H9 (cell line): ENCODE measurements around the gene SZT2. TPM values are rescaled to one million over a fixed set of nuclear protein-coding genes. Genes with fewer than 3 reads are reported as not detected.

Experiments
- DNase-seq: peaks from one replicate; pipeline ENCODE4 v3.0.0-alpha.2; 2017
- H2AFZ ChIP-seq: one replicate; pipeline ENCODE4 v1.6.1; 2013; ENCODE audit warnings: mild to moderate bottlenecking, low read length, control low read depth, moderate library complexity
- H2AK5ac ChIP-seq: 2 replicates; pipeline ENCODE4 v1.6.1; 2013; ENCODE audit warnings: low read length, control low read depth, mixed read lengths; ENCODE audit not compliant: insufficient read length
- H2BK120ac ChIP-seq: one replicate; pipeline ENCODE4 v1.6.1; 2013; ENCODE audit warnings: low read depth, mild to moderate bottlenecking, low read length, control low read depth, inconsistent platforms; ENCODE audit not compliant: poor library complexity, severe bottlenecking
- H2BK12ac ChIP-seq: 2 replicates; pipeline ENCODE4 v1.6.1; 2013; ENCODE audit warnings: low read length, control low read depth, mixed read lengths, low read depth; ENCODE audit not compliant: insufficient read length
- H2BK15ac ChIP-seq: 2 replicates; pipeline ENCODE4 v1.6.1; 2013; ENCODE audit warnings: low read depth, low read length, control low read depth
- H2BK20ac ChIP-seq: one replicate; pipeline ENCODE4 v1.6.1; 2013; ENCODE audit warnings: low read depth, mild to moderate bottlenecking, low read length, control low read depth, inconsistent platforms; ENCODE audit not compliant: poor library complexity, severe bottlenecking
- H2BK5ac ChIP-seq: 2 replicates; pipeline ENCODE4 v1.6.1; 2013; ENCODE audit warnings: low read length, control low read depth, mixed read lengths; ENCODE audit not compliant: insufficient read length
- H3K14ac ChIP-seq: 2 replicates; pipeline ENCODE4 v1.6.1; 2013; ENCODE audit warnings: low read length, control low read depth; ENCODE audit not compliant: insufficient read depth
- H3K18ac ChIP-seq: 2 replicates; pipeline ENCODE4 v1.6.1; 2013; ENCODE audit warnings: low read depth, mild to moderate bottlenecking, mixed read lengths, low read length, control low read depth; ENCODE audit not compliant: insufficient read length
- H3K23ac ChIP-seq: 2 replicates; pipeline ENCODE4 v1.6.1; 2013; ENCODE audit warnings: low read length, control low read depth, mixed read lengths, low read depth; ENCODE audit not compliant: insufficient read length
- H3K23me2 ChIP-seq: 2 replicates; pipeline ENCODE4 v1.6.1; 2013; ENCODE audit warnings: low read depth, mild to moderate bottlenecking, mixed read lengths, low read length, control low read depth; ENCODE audit not compliant: insufficient read length, poor library complexity, severe bottlenecking
- H3K27ac ChIP-seq: 2 replicates; pipeline ENCODE4 v1.5.1; 2013; ENCODE audit warnings: low read length, control low read depth, mixed read lengths, low read depth; ENCODE audit not compliant: insufficient read length
- H3K27me3 ChIP-seq: 2 replicates; pipeline ENCODE4 v1.6.1; 2013; ENCODE audit warnings: low read length, control low read depth, inconsistent platforms; ENCODE audit not compliant: insufficient read depth
- H3K4ac ChIP-seq: 2 replicates; pipeline ENCODE4 v1.6.1; 2013; ENCODE audit warnings: low read depth, mild to moderate bottlenecking, control low read depth, inconsistent platforms, low read length, moderate library complexity
- H3K4me1 ChIP-seq: 2 replicates; pipeline ENCODE4 v1.6.1; 2013; ENCODE audit warnings: low read length, control low read depth, inconsistent platforms; ENCODE audit not compliant: insufficient read depth
- H3K4me2 ChIP-seq: 2 replicates; pipeline ENCODE4 v1.6.1; 2013; ENCODE audit warnings: low read length, control low read depth, mixed read lengths; ENCODE audit not compliant: insufficient read length, insufficient read depth
- H3K56ac ChIP-seq: 2 replicates; pipeline ENCODE4 v1.6.1; 2013; ENCODE audit warnings: low read depth, mild to moderate bottlenecking, mixed read lengths, low read length, control low read depth; ENCODE audit not compliant: insufficient read length
- H3K79me1 ChIP-seq: 2 replicates; pipeline ENCODE4 v1.6.1; 2013; ENCODE audit warnings: low read depth, mild to moderate bottlenecking, moderate library complexity, low read length, control low read depth, inconsistent platforms; ENCODE audit not compliant: insufficient read depth, poor library complexity, severe bottlenecking
- H3K79me2 ChIP-seq: 2 replicates; pipeline ENCODE4 v1.6.1; 2013; ENCODE audit warnings: low read length, control low read depth, inconsistent platforms; ENCODE audit not compliant: insufficient read depth
- H3K9ac ChIP-seq: 2 replicates; pipeline ENCODE4 v1.6.1; 2013; ENCODE audit warnings: low read length, control low read depth, mixed read lengths; ENCODE audit not compliant: insufficient read length; ENCODE audit errors: extremely low read depth
- H3K9me3 ChIP-seq: one replicate; pipeline ENCODE4 v1.6.1; 2013; ENCODE audit warnings: low read depth, low read length, inconsistent platforms; ENCODE audit not compliant: control insufficient read depth
- H3T11ph ChIP-seq: one replicate; pipeline ENCODE4 v1.6.1; 2013; ENCODE audit warnings: mild to moderate bottlenecking, low read length, control low read depth, inconsistent platforms
- H4K20me1 ChIP-seq: one replicate; pipeline ENCODE4 v1.6.1; 2013; ENCODE audit not compliant: control insufficient read depth, insufficient read length, insufficient read depth
- H4K5ac ChIP-seq: 2 replicates; pipeline ENCODE4 v1.6.1; 2013; ENCODE audit warnings: low read depth, mild to moderate bottlenecking, mixed read lengths, low read length, control low read depth; ENCODE audit not compliant: insufficient read length
- H4K8ac ChIP-seq: replicated peaks from 2 replicates; pipeline ENCODE4 v1.6.1; 2013; ENCODE audit warnings: low read length, control low read depth, mixed read lengths, low read depth; ENCODE audit not compliant: insufficient read length
- H4K91ac ChIP-seq: 2 replicates; pipeline ENCODE4 v1.6.1; 2013; ENCODE audit warnings: low read depth, mild to moderate bottlenecking, moderate library complexity, mixed read lengths, low read length, control low read depth; ENCODE audit not compliant: insufficient read length
- H3K27ac Mint-ChIP-seq, 3 experiments: 2 replicates in 2 of 3; 3 replicates in 1 of 3; pipeline ENCODE4 v1.8.0; 2020 to 2021; ENCODE audit warnings: mixed read lengths in 3 of 3, mild to moderate bottlenecking in 1 of 3, moderate library complexity in 1 of 3
- H3K27me3 Mint-ChIP-seq: 2 replicates; pipeline ENCODE4 v1.8.0; 2021; ENCODE audit warnings: low read depth, mild to moderate bottlenecking, moderate library complexity, mixed read lengths
- H3K36me3 Mint-ChIP-seq, 3 experiments: 2 replicates in 2 of 3; 3 replicates in 1 of 3; pipeline ENCODE4 v1.8.0; 2020 to 2021; ENCODE audit warnings: low read depth in 3 of 3, mixed read lengths in 3 of 3; ENCODE audit not compliant: insufficient read depth in 1 of 3
- H3K4me1 Mint-ChIP-seq, 2 experiments: 2 replicates each; pipeline ENCODE4 v1.8.0; 2020; ENCODE audit warnings: mixed read lengths in 2 of 2
- H3K4me3 Mint-ChIP-seq, 2 experiments: 2 replicates in 1 of 2; 3 replicates in 1 of 2; pipeline ENCODE4 v1.8.0; 2020 to 2021; ENCODE audit warnings: mild to moderate bottlenecking in 2 of 2, mixed read lengths in 2 of 2, moderate library complexity in 1 of 2
- H3K9me3 Mint-ChIP-seq, 2 experiments: 2 replicates in 1 of 2; 3 replicates in 1 of 2; pipeline ENCODE4 v1.8.0; 2020; ENCODE audit warnings: mild to moderate bottlenecking in 2 of 2, mixed read lengths in 2 of 2, moderate library complexity in 1 of 2
- WGBS: extraction: QIAGEN DNeasy Blood & Tissue Kit; methylation state at CpG from one replicate; pipeline ENCODE4 v1.1.7; 2013; ENCODE audit warnings: missing lambda C conversion rate, low lambda C conversion rate, mixed read lengths; ENCODE audit not compliant: insufficient read length; ENCODE audit errors: extremely low coverage; 5-methylcytosine and 5-hydroxymethylcytosine counted together
- total RNA-seq: library from RNA; stranded (reverse); gene quantifications from 2 replicates; pipeline ENCODE4 v1.2.1, GENCODE V29; 2021
- TF ChIP-seq, protein P1 (sequence below): fragments of 200-600 bp; sonication (generic); conservative IDR thresholded peaks from 3 replicates; pipeline ENCODE4 v1.8.0; 2021; ENCODE audit warnings: antibody characterized with exemption, mild to moderate bottlenecking

The SZT2 gene
- total RNA-seq, 1 experiment from 2014 or later: 16.8 TPM

DNA sequence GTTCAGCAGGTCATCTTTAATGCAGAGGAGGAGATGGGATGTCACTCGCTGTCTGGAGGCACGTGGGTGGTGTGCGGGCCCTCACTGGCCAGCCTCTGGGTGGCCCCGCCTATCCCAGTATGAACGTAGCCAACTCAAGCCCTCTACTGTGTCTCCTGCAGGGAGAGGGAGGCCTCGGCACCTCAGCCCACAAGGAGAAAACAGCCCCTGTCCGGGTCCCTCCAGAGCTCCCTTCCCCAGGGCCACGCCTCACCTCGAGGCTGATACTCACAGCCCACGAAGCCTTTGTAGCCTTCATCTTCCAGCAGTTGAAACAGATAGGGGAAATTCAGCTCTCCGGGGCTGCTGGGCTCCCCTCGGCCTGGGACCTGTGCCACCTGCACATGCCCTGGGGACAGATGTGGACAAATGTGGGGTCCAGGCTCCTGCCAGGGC lies 61.5 kb downstream of the SZT2 start:
- Histone ChIP-seq H3K23ac (no peak overlapping the region), H4K5ac (no peak overlapping the region), H4K91ac (no peak overlapping the region), H2AK5ac (no peak overlapping the region), H3K4me2 (no peak overlapping the region), H3K79me1 (no peaks in the 10 kb centered on the region), H3K56ac (no peak overlapping the region), H2BK120ac (no peak overlapping the region), H3K27ac (no peak overlapping the region), H2BK20ac (no peak overlapping the region), H3K18ac (no peak overlapping the region), H2BK5ac (no peak overlapping the region), H3K23me2 (peaks cover 3% of the 10 kb centered on the region), H3T11ph (no peak overlapping the region), H3K4me1 (no peaks in the 10 kb centered on the region; the same call in 1 of the 2 replicates), H3K9me3 (no peaks in the 10 kb centered on the region), H4K20me1 (peaks cover 2% of the 10 kb centered on the region), H3K27me3 (no peaks in the 10 kb centered on the region), H2BK15ac (no peak overlapping the region), H4K8ac (no peak overlapping the region), H2AFZ (no peak overlapping the region), H3K14ac (no peak overlapping the region), H2BK12ac (no peak overlapping the region), H3K4ac (no peak overlapping the region), H3K9ac (no peak overlapping the region), H3K79me2 (no peaks in the 10 kb centered on the region)
- H3K4me3 Mint-ChIP-seq: no peak overlapping the region
- H3K4me1 Mint-ChIP-seq: peaks cover 21 to 23% of the 10 kb centered on the region in 2 experiments
- no peaks in the 10 kb centered on the region; a peak in 1 of 5 replicates for H3K9me3 Mint-ChIP-seq
- H3K27me3 Mint-ChIP-seq: peaks cover 4% of the 10 kb centered on the region
- no peak overlapping the region for H3K27ac Mint-ChIP-seq
- DNase-seq: peak; percentile 17
- peaks cover 33 to 64% (median 56%) of the 10 kb centered on the region in 3 experiments for H3K36me3 Mint-ChIP-seq
- whole genome bisulfite sequencing: no CpG with 5 or more reads among the region's 12 CpGs
- TF ChIP-seq, protein P1, sequence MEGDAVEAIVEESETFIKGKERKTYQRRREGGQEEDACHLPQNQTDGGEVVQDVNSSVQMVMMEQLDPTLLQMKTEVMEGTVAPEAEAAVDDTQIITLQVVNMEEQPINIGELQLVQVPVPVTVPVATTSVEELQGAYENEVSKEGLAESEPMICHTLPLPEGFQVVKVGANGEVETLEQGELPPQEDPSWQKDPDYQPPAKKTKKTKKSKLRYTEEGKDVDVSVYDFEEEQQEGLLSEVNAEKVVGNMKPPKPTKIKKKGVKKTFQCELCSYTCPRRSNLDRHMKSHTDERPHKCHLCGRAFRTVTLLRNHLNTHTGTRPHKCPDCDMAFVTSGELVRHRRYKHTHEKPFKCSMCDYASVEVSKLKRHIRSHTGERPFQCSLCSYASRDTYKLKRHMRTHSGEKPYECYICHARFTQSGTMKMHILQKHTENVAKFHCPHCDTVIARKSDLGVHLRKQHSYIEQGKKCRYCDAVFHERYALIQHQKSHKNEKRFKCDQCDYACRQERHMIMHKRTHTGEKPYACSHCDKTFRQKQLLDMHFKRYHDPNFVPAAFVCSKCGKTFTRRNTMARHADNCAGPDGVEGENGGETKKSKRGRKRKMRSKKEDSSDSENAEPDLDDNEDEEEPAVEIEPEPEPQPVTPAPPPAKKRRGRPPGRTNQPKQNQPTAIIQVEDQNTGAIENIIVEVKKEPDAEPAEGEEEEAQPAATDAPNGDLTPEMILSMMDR: no peak
